Measurements from ENCODE around the gene PATJ.
"Not testable (repeated sequence)": the region's sequence is repeated elsewhere in the genome, so short reads cannot be mapped to it uniquely, and the experiment has no call there.

The PATJ gene

GRCh38 chr1:61865646-61866220 is 123.5 kb downstream of the PATJ start:
- no peak for TF ChIP-seq CTCF (IDR thresholded peaks at IDR 0.05; ENCODE audit: low read depth, low read length, missing control alignments)
- no peak overlapping the region for H3K4me3 ChIP-seq (replicated peaks; ENCODE audit: low read depth, low read length)
- no peak for DNase-seq (ENCODE audit: extremely low read depth, low read depth)

- no peak for DNase-seq (ENCODE audit: extremely low read depth, low read depth)
- H3K4me3 ChIP-seq (replicated peaks; ENCODE audit: low read depth, low read length), result no peak overlapping the region
- no peak for TF ChIP-seq CTCF (IDR thresholded peaks at IDR 0.05; ENCODE audit: low read depth, low read length, missing control alignments)
These were observed 127.4 kb downstream of the PATJ start for GRCh38 chr1:61869691-61870109.

GRCh38 chr1:61872206-61872605 is 129.9 kb downstream of the PATJ start:
- no peak overlapping the region for H3K4me3 ChIP-seq (replicated peaks; ENCODE audit: low read depth, low read length)
- DNase-seq (ENCODE audit: extremely low read depth, low read depth), result no peak
- TF ChIP-seq CTCF (IDR thresholded peaks at IDR 0.05; ENCODE audit: low read depth, low read length, missing control alignments), result no peak

GRCh38 chr1:61873581-61873980 is 131.3 kb downstream of the PATJ start:
- no peak for TF ChIP-seq CTCF (IDR thresholded peaks at IDR 0.05; ENCODE audit: low read depth, low read length, missing control alignments)
- no peak for DNase-seq (ENCODE audit: extremely low read depth, low read depth)
- H3K4me3 ChIP-seq (replicated peaks; ENCODE audit: low read depth, low read length), result no peak overlapping the region

- DNase-seq (ENCODE audit: extremely low read depth, low read depth), result no peak
- no peak overlapping the region for H3K4me3 ChIP-seq (replicated peaks; ENCODE audit: low read depth, low read length)
- TF ChIP-seq CTCF (IDR thresholded peaks at IDR 0.05; ENCODE audit: low read depth, low read length, missing control alignments), result no peak
These were observed 131.7 kb downstream of the PATJ start for GRCh38 chr1:61873994-61874393.

- no peak overlapping the region for H3K4me3 ChIP-seq (replicated peaks; ENCODE audit: low read depth, low read length)
- no peak for TF ChIP-seq CTCF (IDR thresholded peaks at IDR 0.05; ENCODE audit: low read depth, low read length, missing control alignments)
- no peak for DNase-seq (ENCODE audit: extremely low read depth, low read depth)
These were observed 132.9 kb downstream of the PATJ start for GRCh38 chr1:61875198-61875597.

- H3K4me3 ChIP-seq (replicated peaks; ENCODE audit: low read depth, low read length); DNase-seq (ENCODE audit: extremely low read depth, low read depth): not testable (repeated sequence)
These were observed 137.7 kb downstream of the PATJ start for GRCh38 chr1:61879887-61880474.

All from HFF-Myc (cell line).